H4 (cell line): ENCODE measurements around the gene EPN2. TPM values are rescaled to one million over a fixed set of nuclear protein-coding genes. Genes with fewer than 3 reads are reported as not detected.

ENCODE experiments used
- DNase-seq: peaks from one replicate; pipeline ENCODE4 v3.0.0-alpha.2; 2015; ENCODE audit warnings: low spot score
- total RNA-seq: library from RNA; depleted of rRNA; stranded (reverse); fragments of >200 nt; shearing (Covaris generic); gene quantifications from 2 replicates; pipeline ENCODE4 v1.2.3, GENCODE V29; 2014

Gene EPN2
- total RNA-seq, 1 experiment from 2014 or later: 10.0 TPM

GRCh38 chr17:19365833-19366636 lies 128.9 kb downstream of the EPN2 start:
- no peak for DNase-seq

DNA sequence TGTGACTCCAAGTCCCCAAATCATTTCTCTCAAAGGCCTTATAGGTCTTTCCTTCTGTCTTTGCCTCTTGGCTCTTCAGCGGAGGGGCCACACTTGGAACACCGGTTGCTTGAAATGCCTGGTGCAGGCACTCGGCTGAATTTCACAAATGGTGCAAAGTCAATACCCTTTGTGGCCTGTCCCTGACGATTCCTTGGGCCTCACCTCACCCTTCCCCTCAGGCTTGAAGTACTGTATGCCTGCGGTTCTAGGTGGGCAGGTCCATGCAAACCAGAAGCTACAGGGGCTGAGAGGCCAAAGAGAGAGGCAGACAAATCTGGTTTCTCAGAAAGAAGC lies 129.4 kb downstream of the EPN2 start:
- DNase-seq: no peak

DNA sequence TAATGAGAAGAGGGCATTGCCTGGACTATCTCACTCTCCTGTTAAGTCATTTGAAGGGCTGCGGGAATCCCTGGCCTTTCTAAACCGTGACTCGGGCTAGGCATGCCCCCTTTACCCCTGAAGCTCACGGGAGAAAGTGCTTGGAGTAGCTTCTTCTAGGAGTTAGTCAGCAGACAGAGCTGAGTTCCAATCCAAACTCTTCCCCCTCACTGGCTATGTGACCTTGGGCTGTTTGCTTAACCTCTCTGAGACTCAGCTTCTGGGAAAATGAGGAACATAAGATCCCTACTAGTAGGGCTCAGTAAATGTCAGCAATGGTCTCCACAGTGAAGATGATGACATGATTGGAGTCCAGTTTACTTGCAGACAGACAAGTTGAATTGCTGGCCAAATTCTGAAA lies 131.1 kb downstream of the EPN2 start:
- DNase-seq: no peak

DNA sequence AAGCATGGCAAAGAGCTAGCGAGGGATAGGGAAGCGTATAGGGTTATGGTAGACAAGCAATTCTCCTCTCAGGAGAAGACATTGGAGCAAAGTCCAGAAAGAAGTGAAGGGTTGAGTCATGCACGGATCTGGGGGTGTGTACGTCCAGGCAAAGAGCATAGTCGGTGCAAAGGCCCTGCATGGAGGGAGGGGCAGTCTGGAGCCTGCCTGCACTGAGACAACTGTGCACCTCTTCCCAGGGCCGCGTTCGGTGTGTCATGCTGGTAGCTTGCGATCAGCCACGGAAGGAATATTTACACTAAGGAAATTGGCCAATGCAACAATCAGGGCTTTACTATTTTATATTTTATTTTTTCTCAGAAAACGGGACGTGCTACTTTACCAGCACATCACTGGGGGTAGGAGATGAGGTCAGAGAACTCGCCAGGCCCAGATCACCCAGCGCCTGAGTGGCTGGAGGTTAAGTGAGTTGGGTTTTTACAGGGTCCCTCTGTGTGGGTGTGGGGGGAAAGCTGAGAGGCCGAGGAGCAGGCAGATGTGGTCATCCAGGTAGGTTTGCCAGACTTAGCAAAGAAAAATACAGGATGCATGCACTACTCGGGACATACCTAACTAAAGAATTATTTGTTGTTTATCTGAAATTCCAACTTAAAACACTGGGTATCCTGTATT lies 132.1 kb downstream of the EPN2 start:
- DNase-seq: no peak

DNA sequence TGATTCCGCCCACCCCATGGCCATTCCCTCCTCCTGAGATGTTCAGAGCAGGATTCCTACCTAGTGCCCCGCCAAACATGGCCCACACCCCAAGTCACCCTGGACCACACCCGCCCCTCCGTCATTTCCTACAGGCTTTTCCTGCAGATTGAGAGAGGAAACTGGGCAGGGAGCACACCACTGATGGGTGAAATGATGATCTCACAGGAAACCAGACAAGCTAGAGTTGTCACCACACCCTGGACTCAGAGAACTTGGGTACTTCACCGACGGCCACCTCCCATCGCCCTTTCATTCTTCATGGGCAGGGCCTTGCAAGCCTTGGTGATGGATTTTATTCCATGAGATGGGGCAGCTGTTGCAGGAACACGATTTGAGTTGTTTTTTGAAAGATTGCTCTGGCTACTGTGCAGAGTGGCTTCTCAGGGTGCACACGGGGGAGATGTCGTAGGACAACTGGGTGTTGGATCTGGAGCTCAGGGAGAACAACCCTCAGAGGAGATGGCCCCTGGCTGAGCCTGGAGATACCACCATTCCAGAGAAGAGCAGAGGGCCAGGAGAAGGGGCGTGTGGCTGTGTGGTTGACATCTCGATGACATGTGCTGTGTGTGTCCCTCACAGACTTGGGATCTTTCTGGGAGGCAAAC lies 132.8 kb downstream of the EPN2 start:
- no peak for DNase-seq

GRCh38 chr17:19370493-19370960 lies 133.4 kb downstream of the EPN2 start:
- no peak for DNase-seq

DNA sequence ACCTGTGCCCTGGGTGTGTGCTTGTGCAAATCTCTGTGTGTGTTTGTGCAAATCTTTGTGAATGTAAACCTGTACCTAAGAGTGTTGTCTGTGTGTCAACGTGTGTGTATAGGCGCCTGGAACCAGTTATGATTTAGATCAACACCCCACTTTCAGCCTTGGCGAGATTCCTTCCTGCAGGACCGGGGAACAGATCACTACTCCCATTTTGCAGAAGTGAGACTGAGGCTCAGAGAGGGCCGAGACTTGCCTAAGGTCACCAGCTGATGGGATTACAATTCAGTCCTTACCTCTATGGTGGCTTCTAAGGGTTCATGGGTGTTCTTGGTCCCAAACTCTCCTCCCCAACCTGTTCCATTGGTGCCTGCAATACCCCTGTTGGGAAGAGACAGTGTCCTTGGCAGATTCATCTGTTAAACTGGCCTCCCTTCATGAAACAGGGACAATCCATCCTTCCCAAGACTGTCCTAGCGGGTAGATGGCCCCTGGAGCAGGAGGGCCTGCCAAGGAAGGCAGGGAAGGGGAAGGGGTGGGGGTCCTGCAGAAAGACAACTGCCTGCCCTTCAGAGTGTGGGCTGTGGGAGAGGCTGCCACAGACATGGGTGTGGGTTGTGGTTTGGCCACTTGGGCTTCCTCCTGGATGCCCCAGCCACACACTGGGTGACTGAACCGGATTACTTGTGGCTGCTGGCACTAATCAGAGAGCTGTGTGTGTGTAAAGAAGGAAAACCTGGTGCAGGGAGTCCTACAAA lies 134.3 kb downstream of the EPN2 start:
- no peak for DNase-seq

GRCh38 chr17:19372011-19372370 lies 134.8 kb downstream of the EPN2 start:
- DNase-seq: no peak

- no peak for DNase-seq
Observed at GRCh38 chr17:19372439-19372838, 135.3 kb downstream of the EPN2 start.

DNA sequence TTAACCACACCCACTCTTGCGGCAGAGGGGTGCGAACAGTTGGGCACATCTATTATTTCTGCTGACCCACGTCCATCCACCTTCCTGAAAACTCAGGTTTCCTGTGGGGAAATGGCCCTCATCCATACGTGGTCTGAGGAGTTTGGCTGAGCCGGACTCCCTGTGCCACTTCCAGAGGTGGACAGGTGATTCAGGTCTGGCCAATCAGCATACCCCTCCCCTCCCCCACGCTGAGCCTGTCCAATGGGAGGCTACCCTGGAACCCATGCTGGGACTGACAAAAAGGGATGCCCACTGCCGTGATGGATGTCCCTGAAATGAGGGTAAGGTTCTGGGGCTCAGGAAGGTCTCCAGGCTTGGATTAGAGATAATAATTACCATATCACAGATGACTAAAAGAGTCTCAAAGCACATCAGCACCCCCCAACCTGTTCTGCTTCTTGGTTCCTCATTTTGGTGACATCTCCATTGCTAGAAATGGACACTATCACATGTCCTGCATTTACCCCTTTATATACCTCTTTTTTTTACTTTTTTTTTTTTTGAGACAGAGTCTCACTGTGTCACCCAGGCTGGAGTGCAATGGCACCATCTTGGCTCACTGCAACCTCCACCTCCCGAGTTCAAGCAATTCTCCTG lies 135.8 kb downstream of the EPN2 start:
- DNase-seq: no peak

DNA sequence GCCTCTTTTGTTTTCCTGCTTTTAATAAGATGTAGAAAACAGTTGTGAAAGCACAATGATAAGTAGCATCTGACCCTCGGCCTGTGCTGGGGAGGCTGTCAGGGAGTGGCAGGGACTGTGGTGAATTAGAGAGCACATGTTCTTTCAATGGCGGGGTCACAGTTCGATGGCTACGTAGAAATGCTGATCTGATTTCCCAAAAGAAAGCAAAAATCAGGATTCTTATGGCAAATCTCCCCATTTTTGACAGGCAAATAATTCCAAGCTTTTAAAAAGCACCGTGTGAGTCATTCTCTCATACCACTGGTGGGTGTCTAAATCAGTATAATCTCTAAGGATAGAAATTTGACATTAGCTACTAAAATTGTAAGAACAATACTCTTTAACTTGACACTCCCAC lies 137.0 kb downstream of the EPN2 start:
- DNase-seq: no peak

DNA sequence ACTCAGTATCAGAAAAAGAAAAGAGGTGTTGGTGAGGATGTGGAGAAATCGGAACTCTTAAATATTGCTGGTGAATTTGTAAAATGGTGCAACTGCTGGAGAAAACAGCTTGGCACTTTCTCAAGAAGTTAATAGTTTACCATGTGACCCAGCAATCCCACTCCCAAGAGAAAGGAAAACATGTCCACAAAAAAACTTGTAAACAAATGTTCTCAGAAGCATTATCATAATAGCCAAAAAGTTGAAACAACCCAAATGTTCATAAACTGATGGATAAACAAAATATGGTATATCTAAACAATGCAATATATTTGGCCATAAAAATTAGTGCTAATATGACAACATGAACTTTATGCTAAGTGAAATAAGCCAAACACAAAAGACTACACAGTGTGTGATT lies 138.6 kb downstream of the EPN2 start:
- no peak for DNase-seq

GRCh38 chr17:19376811-19377210 lies 139.6 kb downstream of the EPN2 start:
- no peak for DNase-seq

GRCh38 chr17:19377602-19378415 lies 140.6 kb downstream of the EPN2 start:
- DNase-seq: peak; percentile 99

DNA sequence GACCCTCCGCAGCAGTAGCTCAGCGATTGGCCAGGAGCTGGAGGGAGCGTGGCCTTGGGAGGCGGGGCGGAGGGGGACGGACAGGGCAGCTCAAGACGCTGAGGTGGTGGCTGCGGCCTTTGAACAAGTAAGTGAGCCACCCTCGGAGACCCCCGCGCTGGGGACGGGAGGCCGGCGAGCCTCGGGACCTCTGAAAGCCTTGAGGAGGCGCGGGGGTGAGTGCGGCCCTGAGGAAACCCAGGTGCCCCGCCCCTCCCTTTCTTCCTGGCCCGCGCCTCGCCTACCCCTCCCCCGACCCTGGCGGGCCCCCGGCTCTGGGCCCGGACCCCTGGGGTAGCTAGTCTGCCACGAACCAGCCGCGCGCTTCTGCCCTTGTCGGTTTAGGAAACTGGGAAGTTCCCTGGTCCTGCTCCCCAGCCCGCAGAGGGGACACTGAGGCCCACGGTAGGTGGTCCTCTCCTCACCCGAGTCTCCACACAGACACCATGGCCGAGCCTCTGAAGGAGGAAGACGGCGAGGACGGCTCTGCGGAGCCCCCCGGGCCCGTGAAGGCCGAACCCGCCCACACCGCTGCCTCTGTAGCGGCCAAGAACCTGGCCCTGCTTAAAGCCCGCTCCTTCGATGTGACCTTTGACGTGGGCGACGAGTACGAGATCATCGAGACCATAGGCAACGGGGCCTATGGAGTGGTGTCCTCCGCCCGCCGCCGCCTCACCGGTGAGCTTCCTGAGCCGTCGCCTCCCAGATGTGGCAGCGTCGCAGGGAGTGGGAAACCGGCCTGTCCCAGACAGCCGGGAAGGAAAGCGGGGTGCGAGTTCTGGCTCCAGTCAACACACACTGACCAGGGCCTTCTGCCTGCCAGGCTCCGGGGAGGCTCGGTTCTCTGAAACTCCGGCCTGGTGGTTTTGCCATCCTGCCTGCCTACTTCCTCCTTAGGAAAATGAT lies 141.5 kb downstream of the EPN2 start, which contains the start of gene MAPK7:
Gene MAPK7, plus strand, starts transcription at position 83 of the 945 bp plus-strand sequence. Its CDS starts 403 bp downstream, at position 486.
- DNase-seq: no peak

GRCh38 chr17:19379361-19380065 lies 142.3 kb downstream of the EPN2 start:
- no peak for DNase-seq

DNA sequence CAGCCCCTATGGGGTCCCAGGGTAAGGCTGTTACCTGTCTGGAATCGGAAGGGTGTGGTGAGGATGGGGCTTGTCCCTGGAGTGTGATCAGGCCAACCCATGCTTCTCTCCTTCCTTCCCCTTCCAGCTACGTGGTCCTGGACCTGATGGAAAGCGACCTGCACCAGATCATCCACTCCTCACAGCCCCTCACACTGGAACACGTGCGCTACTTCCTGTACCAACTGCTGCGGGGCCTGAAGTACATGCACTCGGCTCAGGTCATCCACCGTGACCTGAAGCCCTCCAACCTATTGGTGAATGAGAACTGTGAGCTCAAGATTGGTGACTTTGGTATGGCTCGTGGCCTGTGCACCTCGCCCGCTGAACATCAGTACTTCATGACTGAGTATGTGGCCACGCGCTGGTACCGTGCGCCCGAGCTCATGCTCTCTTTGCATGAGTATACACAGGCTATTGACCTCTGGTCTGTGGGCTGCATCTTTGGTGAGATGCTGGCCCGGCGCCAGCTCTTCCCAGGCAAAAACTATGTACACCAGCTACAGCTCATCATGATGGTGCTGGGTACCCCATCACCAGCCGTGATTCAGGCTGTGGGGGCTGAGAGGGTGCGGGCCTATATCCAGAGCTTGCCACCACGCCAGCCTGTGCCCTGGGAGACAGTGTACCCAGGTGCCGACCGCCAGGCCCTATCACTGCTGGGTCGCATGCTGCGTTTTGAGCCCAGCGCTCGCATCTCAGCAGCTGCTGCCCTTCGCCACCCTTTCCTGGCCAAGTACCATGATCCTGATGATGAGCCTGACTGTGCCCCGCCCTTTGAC lies 143.5 kb downstream of the EPN2 start:
- no peak for DNase-seq

DNA sequence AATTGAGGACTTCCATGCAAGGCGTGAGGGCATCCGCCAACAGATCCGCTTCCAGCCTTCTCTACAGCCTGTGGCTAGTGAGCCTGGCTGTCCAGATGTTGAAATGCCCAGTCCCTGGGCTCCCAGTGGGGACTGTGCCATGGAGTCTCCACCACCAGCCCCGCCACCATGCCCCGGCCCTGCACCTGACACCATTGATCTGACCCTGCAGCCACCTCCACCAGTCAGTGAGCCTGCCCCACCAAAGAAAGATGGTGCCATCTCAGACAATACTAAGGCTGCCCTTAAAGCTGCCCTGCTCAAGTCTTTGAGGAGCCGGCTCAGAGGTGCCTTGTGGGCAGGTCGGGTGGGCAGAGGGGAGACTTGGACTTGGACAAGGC lies 144.2 kb downstream of the EPN2 start:
- no peak for DNase-seq
